SK-N-SH (cell line): ENCODE results near the gene ZBTB17. TPM values are rescaled to one million over a fixed set of nuclear protein-coding genes. Genes with fewer than 3 reads are reported as not detected.
"Not testable (repeated sequence)": the region's sequence is repeated elsewhere in the genome, so short reads cannot be mapped to it uniquely, and the experiment has no call there.

Experiments
- CTCF ChIA-PET: fragments of 300-600, 350-600 bp; formaldehyde crosslinking; extraction: SDS; loops from one replicate; lab custom pipeline; 2021; lab: Yijun Ruan, JAX
- POLR2A ChIA-PET: fragments of 350-600 bp; sonication (Branson Sonifier 250); formaldehyde crosslinking; extraction: SDS; loops from one replicate; lab custom pipeline; 2020; ENCODE audit warnings: antibody characterized with exemption, inconsistent platforms; lab: Yijun Ruan, JAX
- DNase-seq: peaks from one replicate; pipeline ENCODE4 v3.0.0; 2012
- H2AFZ ChIP-seq: fragments of 200-600 bp; sonication (generic); 2 replicates; pipeline ENCODE4 v1.8.1; 2016; ENCODE audit warnings: antibody characterized with exemption, mild to moderate bottlenecking, low read depth
- H3F3A ChIP-seq: fragments of 200-600 bp; sonication (generic); replicated peaks from 2 replicates; pipeline ENCODE3; 2016; ENCODE audit warnings: antibody characterized with exemption, mild to moderate bottlenecking; ENCODE audit not compliant: insufficient read depth
- H3K27ac ChIP-seq, 2 experiments: fragments of 200-500 bp in 1 of 2; fragments of 200-600 bp in 1 of 2; sonication (Bioruptor generic) in 1 of 2; sonication (generic), shearing (Covaris generic) in 1 of 2; 2 replicates each; pipeline versions ENCODE4 v1.5.1 to v1.6.1; 2014 to 2016; ENCODE audit warnings: low read depth in 2 of 2, inconsistent platforms in 1 of 2, low read length in 1 of 2, mild to moderate bottlenecking in 1 of 2, mixed read lengths in 1 of 2
- H3K27me3 ChIP-seq: fragments of 200-600 bp; sonication (generic), shearing (Covaris generic); 2 replicates; pipeline ENCODE4 v1.6.1; 2016; ENCODE audit warnings: mixed run types; ENCODE audit not compliant: insufficient read depth
- H3K36me3 ChIP-seq, 2 experiments: fragments of 200-500 bp in 1 of 2; fragments of 200-600 bp in 1 of 2; sonication (Bioruptor generic) in 1 of 2; sonication (generic) in 1 of 2; replicated peaks in 1 of 2; 2 replicates each; pipeline versions ENCODE3 to v1.5.1; 2014 to 2016; ENCODE audit warnings: low read length in 1 of 2, mild to moderate bottlenecking in 1 of 2; ENCODE audit not compliant: insufficient read depth in 2 of 2, control insufficient read depth in 1 of 2
- H3K4me1 ChIP-seq, 2 experiments: fragments of 200-500 bp in 1 of 2; fragments of 200-600 bp in 1 of 2; sonication (Bioruptor generic) in 1 of 2; sonication (generic), shearing (Covaris generic) in 1 of 2; 2 replicates each; pipeline versions ENCODE4 v1.5.1 to v1.6.1; 2014 to 2016; ENCODE audit warnings: low read depth in 1 of 2, low read length in 1 of 2, mixed run types in 1 of 2; ENCODE audit not compliant: insufficient read depth in 2 of 2, control insufficient read depth in 1 of 2
- H3K4me2 ChIP-seq: fragments of 200-600 bp; sonication (generic), shearing (Covaris generic); 2 replicates; pipeline ENCODE4 v1.6.1; 2017; ENCODE audit warnings: mixed run types
- H3K4me3 ChIP-seq, 2 experiments: fragments of 200-500 bp in 1 of 2; fragments of 200-600 bp in 1 of 2; sonication (Bioruptor generic) in 1 of 2; sonication (generic), shearing (Covaris generic) in 1 of 2; 2 replicates each; pipeline versions ENCODE4 v1.5.1 to v1.8.1; 2014 to 2016; ENCODE audit warnings: low read depth in 2 of 2, inconsistent platforms in 1 of 2, low read length in 1 of 2, mild to moderate bottlenecking in 1 of 2, mixed read lengths in 1 of 2, moderate library complexity in 1 of 2
- H3K79me2 ChIP-seq: fragments of 200-600 bp; sonication (generic); 2 replicates; pipeline ENCODE4 v1.8.1; 2017; ENCODE audit warnings: mild to moderate bottlenecking; ENCODE audit not compliant: insufficient read depth
- H3K9ac ChIP-seq: fragments of 200-600 bp; sonication (generic); 2 replicates; pipeline ENCODE4 v1.6.1; 2017; ENCODE audit warnings: mixed run types
- H3K9me2 ChIP-seq: fragments of 200-600 bp; sonication (generic); 2 replicates; pipeline ENCODE4 v1.6.1; 2017; ENCODE audit warnings: mixed run types
- H3K9me3 ChIP-seq: fragments of 200-600 bp; sonication (generic); 2 replicates; pipeline ENCODE4 v1.6.1; 2017; ENCODE audit warnings: mixed run types, mild to moderate bottlenecking, moderate library complexity
- H4K20me1 ChIP-seq: fragments of 200-600 bp; sonication (generic); 2 replicates; pipeline ENCODE4 v1.6.1; 2017; ENCODE audit warnings: mild to moderate bottlenecking, mixed run types; ENCODE audit not compliant: insufficient read depth
- ELF1 ChIP-seq: IDR thresholded peaks from 2 replicates; pipeline ENCODE4 v1.4.0; 2012
- EZH2phosphoT487 ChIP-seq: fragments of 200-600 bp; sonication (generic); IDR thresholded peaks from 2 replicates; pipeline ENCODE4 v1.6.1; 2017; ENCODE audit warnings: low read depth, mixed run types, mild to moderate bottlenecking, antibody characterized with exemption, moderate library complexity, borderline replicate concordance
- FOSL2 ChIP-seq: IDR thresholded peaks from 2 replicates; pipeline ENCODE4 v1.4.0; 2012; ENCODE audit warnings: low read depth, mild to moderate bottlenecking, moderate library complexity, borderline replicate concordance
- FOXJ3 ChIP-seq: sonication (generic); formaldehyde crosslinking; IDR thresholded peaks from 2 replicates; pipeline ENCODE4 v1.5.1; 2020; ENCODE audit warnings: mild to moderate bottlenecking, missing genetic modification reagents
- GATA2 ChIP-seq: sonication (generic); formaldehyde crosslinking; IDR thresholded peaks from 2 replicates; pipeline ENCODE4 v1.5.0; 2020; ENCODE audit warnings: mild to moderate bottlenecking, missing genetic modification reagents
- JUND ChIP-seq: IDR thresholded peaks from 2 replicates; pipeline ENCODE4 v1.4.0; 2012
- MEF2A ChIP-seq: IDR thresholded peaks from 2 replicates; pipeline ENCODE4 v1.4.0; 2012; ENCODE audit warnings: low read depth, borderline replicate concordance
- POLR2AphosphoS5 ChIP-seq: IDR thresholded peaks from 2 replicates; pipeline ENCODE4 v1.6.1; 2012; ENCODE audit warnings: low read depth, low read length
- REST ChIP-seq: IDR thresholded peaks from 2 replicates; pipeline ENCODE4 v1.6.1; 2012; ENCODE audit warnings: mild to moderate bottlenecking, low read depth, low read length, moderate library complexity
- SMC3 ChIP-seq: IDR thresholded peaks from 2 replicates; pipeline ENCODE4 v1.6.1; 2012; ENCODE audit warnings: low read depth, low read length, improper control_type of control experiment
- TAF1 ChIP-seq: IDR thresholded peaks from 2 replicates; pipeline ENCODE4 v1.6.1; 2012; ENCODE audit warnings: low read depth, mild to moderate bottlenecking, low read length, moderate library complexity, borderline replicate concordance
- TCF12 ChIP-seq: IDR thresholded peaks from 2 replicates; pipeline ENCODE4 v1.4.0; 2012
- USF2 ChIP-seq: fragments of 150-350 bp; IDR thresholded peaks from 2 replicates; pipeline ENCODE4 v1.6.1; 2017; ENCODE audit warnings: antibody characterized with exemption, low read length, low read depth, borderline replicate concordance
- YY1 ChIP-seq: IDR thresholded peaks from 2 replicates; pipeline ENCODE4 v1.4.0; 2012; ENCODE audit warnings: low read depth, mild to moderate bottlenecking
- WGBS: methylation state at CpG from one replicate; pipeline ENCODE4 v1.1.6; 2017; ENCODE audit warnings: low lambda C conversion rate; 5-methylcytosine and 5-hydroxymethylcytosine counted together
- polyA plus RNA-seq, 3 experiments: library from polyadenylated mRNA; depleted of rRNA; stranded (reverse); fragments of >200 nt; gene quantifications; 2 replicates each; pipeline ENCODE4 v1.2.3, GENCODE V29; 2012
- TF ChIP-seq, protein P1 (sequence below): fragments of 200-600 bp; sonication (generic); IDR thresholded peaks from 2 replicates; pipeline ENCODE4 v1.6.1; 2017; ENCODE audit warnings: antibody characterized with exemption, mild to moderate bottlenecking, moderate library complexity

ZBTB17 gene
- polyA plus RNA-seq, 1 of the 3 experiments (the other 2 are of a cell fraction) = 56.4 TPM

- peaks cover 10 to 34% of the 10 kb centered on the region in 2 experiments; a peak in 2 of 4 replicates for H3K4me1 ChIP-seq
- DNase-seq = no peak
- no peaks in the 10 kb centered on the region for H3F3A ChIP-seq
- no peaks in the 10 kb centered on the region for H3K36me3 ChIP-seq
- ChIA-PET POLR2A (interaction anchor here (0.6 kb wide), 1 partner anchor 10 kb away, joined by 3 read pairs; no protein-coding TSS in a partner anchor), CTCF (interaction anchor here (1.1 to 1.3 kb wide), 3 partner anchors 12 to 27 kb away, joined by 4 to 5 read pairs (median 4); no protein-coding TSS in a partner anchor)
- H3K27me3 ChIP-seq = no peaks in the 10 kb centered on the region
- no peak within 1 kb of the TSS for H3K4me3 ChIP-seq
- no peaks in the 10 kb centered on the region for H4K20me1 ChIP-seq
- no peak for TF ChIP-seq MEF2A
- no peak for TF ChIP-seq TAF1
- TF ChIP-seq, protein P1, sequence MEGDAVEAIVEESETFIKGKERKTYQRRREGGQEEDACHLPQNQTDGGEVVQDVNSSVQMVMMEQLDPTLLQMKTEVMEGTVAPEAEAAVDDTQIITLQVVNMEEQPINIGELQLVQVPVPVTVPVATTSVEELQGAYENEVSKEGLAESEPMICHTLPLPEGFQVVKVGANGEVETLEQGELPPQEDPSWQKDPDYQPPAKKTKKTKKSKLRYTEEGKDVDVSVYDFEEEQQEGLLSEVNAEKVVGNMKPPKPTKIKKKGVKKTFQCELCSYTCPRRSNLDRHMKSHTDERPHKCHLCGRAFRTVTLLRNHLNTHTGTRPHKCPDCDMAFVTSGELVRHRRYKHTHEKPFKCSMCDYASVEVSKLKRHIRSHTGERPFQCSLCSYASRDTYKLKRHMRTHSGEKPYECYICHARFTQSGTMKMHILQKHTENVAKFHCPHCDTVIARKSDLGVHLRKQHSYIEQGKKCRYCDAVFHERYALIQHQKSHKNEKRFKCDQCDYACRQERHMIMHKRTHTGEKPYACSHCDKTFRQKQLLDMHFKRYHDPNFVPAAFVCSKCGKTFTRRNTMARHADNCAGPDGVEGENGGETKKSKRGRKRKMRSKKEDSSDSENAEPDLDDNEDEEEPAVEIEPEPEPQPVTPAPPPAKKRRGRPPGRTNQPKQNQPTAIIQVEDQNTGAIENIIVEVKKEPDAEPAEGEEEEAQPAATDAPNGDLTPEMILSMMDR = no peak
- no peak for TF ChIP-seq FOXJ3 (CRISPR knock-in tag)
- TF ChIP-seq TCF12 = no peak
- TF ChIP-seq YY1 = no peak
- TF ChIP-seq USF2 = no peak
- TF ChIP-seq POLR2AphosphoS5 = no peak
- TF ChIP-seq REST = no peak
- no peak for TF ChIP-seq ELF1
- TF ChIP-seq JUND = no peak
- TF ChIP-seq FOSL2 = no peak
- no peak for TF ChIP-seq EZH2phosphoT487
- TF ChIP-seq SMC3 = no peak
- no peak for TF ChIP-seq GATA2 (CRISPR knock-in tag)
- no peak within 1 kb of the TSS for H3K27ac ChIP-seq
- H3K9me3 ChIP-seq = no peaks in the 10 kb centered on the region
- H3K9ac ChIP-seq = no peak within 1 kb of the TSS
- no peaks in the 10 kb centered on the region for H3K9me2 ChIP-seq
- no peak within 1 kb of the TSS for H2AFZ ChIP-seq
- 68% methylated on average over 6 of the region's 6 CpGs for WGBS
- no peak within 1 kb of the TSS for H3K4me2 ChIP-seq
- no peaks in the 10 kb centered on the region for H3K79me2 ChIP-seq
These were observed 45.8 kb upstream of the ZBTB17 start, which contains the start of gene CLCNKA for GRCh38 chr1:16021681-16022080. Gene CLCNKA (plus strand): TSS chr1:16022036. CDS start chr1:16022620, 584 bp downstream.

DNA sequence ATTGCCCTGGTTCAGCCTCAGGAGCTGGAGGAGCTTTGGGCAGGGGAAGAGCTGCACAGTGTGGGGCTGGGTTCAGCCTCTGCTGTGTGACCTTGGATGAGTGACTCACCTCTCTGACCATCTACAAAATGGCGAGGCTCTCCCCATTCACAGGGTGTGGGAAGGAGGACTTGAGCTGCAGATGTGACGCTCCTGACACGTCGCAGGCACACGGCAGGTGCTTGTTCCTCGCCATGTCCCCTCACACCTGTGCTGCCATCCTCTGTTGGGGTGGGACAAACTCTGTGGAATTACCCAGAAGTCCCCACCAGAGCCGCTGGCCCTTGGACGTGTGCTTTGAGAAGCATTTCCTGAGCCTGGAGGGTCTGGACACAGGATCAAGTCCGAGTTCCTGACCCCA lies 45.0 kb upstream of the ZBTB17 start:
- H4K20me1 ChIP-seq, CTCF ChIA-PET, H3K9me3 ChIP-seq, H3K79me2 ChIP-seq, H3K36me3 ChIP-seq, H3F3A ChIP-seq, H3K27me3 ChIP-seq, H2AFZ ChIP-seq, H3K4me3 ChIP-seq, H3K9me2 ChIP-seq, DNase-seq, H3K9ac ChIP-seq, H3K27ac ChIP-seq, H3K4me2 ChIP-seq: not testable (repeated sequence)
- POLR2A ChIA-PET = interaction anchor here (0.6 kb wide), 2 partner anchors 9 to 1416 kb away, joined by 3 to 4 read pairs; no protein-coding TSS in a partner anchor
- peaks cover 10 to 34% of the 10 kb centered on the region in 2 experiments; a peak in 2 of 4 replicates for H3K4me1 ChIP-seq
- WGBS = 85% methylated on average over 3 of the region's 9 CpGs
